ENCODE measurements around the gene CCDC71.

CCDC71 gene

DNA sequence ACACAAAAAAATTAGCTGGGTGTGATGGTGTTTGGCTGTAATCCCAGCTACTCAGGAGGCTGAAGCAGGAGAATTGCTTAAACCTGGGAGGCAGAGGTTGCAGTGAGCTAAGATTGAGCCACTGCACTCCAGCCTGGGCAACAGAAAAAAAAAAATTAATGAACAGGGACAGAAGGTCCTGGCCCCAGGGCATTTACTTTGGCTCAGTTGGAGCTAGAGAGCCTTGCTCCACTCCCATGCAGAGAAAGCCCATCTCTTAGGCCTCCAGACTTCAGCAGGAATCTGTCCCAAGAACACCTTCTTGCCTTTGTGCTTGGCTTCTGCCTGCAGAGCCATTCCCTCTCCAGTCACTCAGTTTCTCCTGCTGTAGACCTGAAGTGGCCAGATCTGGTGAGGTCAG is 14.0 kb upstream of the CCDC71 start:
- peak overlapping the region; percentile 33 for H3K27ac ChIP-seq
- DNase-seq = no peak
- peaks cover 5% of the 10 kb centered on the region for H3K36me3 ChIP-seq
- H3K9me3 ChIP-seq (ENCODE audit: severe bottlenecking) = no peaks in the 10 kb centered on the region
- H3K27me3 ChIP-seq (ENCODE audit: insufficient read depth, low read depth, severe bottlenecking) = no peaks in the 10 kb centered on the region
- H3K4me3 ChIP-seq (ENCODE audit: low read depth, low read length) = no peak overlapping the region
- TF ChIP-seq CTCF (IDR thresholded peaks at IDR 0.05; ENCODE audit: low read depth, low read length) = no peak

- H3K27me3 ChIP-seq (ENCODE audit: insufficient read depth, low read depth, severe bottlenecking) = no peaks in the 10 kb centered on the region
- H3K36me3 ChIP-seq = peaks cover 15% of the 10 kb centered on the region
- H3K27ac ChIP-seq = peak overlapping the region; percentile 95
- TF ChIP-seq CTCF (IDR thresholded peaks at IDR 0.05; ENCODE audit: low read depth, low read length) = no peak
- peak; percentile 63 for DNase-seq
- no peak overlapping the region for H3K4me3 ChIP-seq (ENCODE audit: low read depth, low read length)
- no peaks in the 10 kb centered on the region for H3K9me3 ChIP-seq (ENCODE audit: severe bottlenecking)
These were observed 10.9 kb upstream of the CCDC71 start for GRCh38 chr3:49177073-49177472.

DNA sequence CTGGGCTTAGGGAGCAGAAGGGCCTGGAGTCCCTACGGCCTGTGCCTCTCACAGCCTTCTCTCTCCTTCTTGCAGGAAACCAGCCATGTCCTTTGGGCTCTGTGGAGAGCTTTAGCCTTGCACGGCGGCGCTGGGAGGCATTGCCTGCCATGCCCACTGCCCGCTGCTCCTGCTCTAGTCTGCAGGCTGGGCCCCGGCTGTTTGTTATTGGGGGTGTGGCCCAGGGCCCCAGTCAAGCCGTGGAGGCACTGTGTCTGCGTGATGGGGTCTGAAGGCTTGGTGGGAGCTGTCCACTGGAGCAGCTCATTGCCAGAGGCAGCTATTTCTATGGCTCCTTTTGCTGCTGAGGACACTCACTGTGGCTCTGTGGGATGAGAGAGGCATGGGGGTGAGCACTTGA is 9.4 kb upstream of the CCDC71 start:
- Histone ChIP-seq H3K9me3 (ENCODE audit: severe bottlenecking) (no peaks in the 10 kb centered on the region), H3K36me3 (peaks cover 15% of the 10 kb centered on the region), H3K27ac (peak overlapping the region; percentile 95; the same call in 1 of the 2 replicates), H3K4me3 (ENCODE audit: low read depth, low read length) (no peak overlapping the region), H3K27me3 (ENCODE audit: insufficient read depth, low read depth, severe bottlenecking) (no peaks in the 10 kb centered on the region)
- no peak for TF ChIP-seq CTCF (IDR thresholded peaks at IDR 0.05; ENCODE audit: low read depth, low read length)
- no peak for DNase-seq

GRCh38 chr3:49174397-49174985 is 8.4 kb upstream of the CCDC71 start:
- TF ChIP-seq CTCF (IDR thresholded peaks at IDR 0.05; ENCODE audit: low read depth, low read length) = no peak
- Histone ChIP-seq H3K27ac (peak overlapping the region; percentile 76), H3K36me3 (peaks cover 15% of the 10 kb centered on the region)

GRCh38 chr3:49173792-49174170 is 7.7 kb upstream of the CCDC71 start:
- H3K27me3 ChIP-seq (ENCODE audit: insufficient read depth, low read depth, severe bottlenecking) = no peaks in the 10 kb centered on the region
- H3K9me3 ChIP-seq (ENCODE audit: severe bottlenecking) = no peaks in the 10 kb centered on the region
- peaks cover 15% of the 10 kb centered on the region for H3K36me3 ChIP-seq
- no peak overlapping the region for H3K4me3 ChIP-seq (ENCODE audit: low read depth, low read length)
- peak; percentile 81 for DNase-seq
- peak overlapping the region; percentile 76 for H3K27ac ChIP-seq
- TF ChIP-seq CTCF (IDR thresholded peaks at IDR 0.05; ENCODE audit: low read depth, low read length) = no peak

More at GRCh38 chr3:49174397-49174985, 8.4 kb upstream of the CCDC71 start:
- Histone ChIP-seq H3K9me3 (ENCODE audit: severe bottlenecking) (no peaks in the 10 kb centered on the region), H3K4me3 (ENCODE audit: low read depth, low read length) (no peak overlapping the region), H3K27me3 (ENCODE audit: insufficient read depth, low read depth, severe bottlenecking) (no peaks in the 10 kb centered on the region)
- no peak for DNase-seq

Measured in WERI-Rb-1 (cell line).